Measurements from ENCODE around the gene MED22. TPM values are rescaled to one million over a fixed set of nuclear protein-coding genes. Genes with fewer than 3 reads are reported as not detected.

Gene MED22
- polyA plus RNA-seq, 1 experiment = 14.1 TPM

- Histone ChIP-seq H3K27me3 (ENCODE audit: control insufficient read depth, insufficient read depth, low read length) (no peaks in the 10 kb centered on the region), H3K9me3 (ENCODE audit: control insufficient read depth, insufficient read depth, low read length) (no peaks in the 10 kb centered on the region), H3K4me3 (ENCODE audit: low read depth, low read length) (no peak overlapping the region), H3K27ac (ENCODE audit: low read depth, low read length) (no peak overlapping the region)
- CTCF ChIA-PET = no interaction called here
- TF ChIP-seq CTCF (IDR thresholded peaks at IDR 0.05; ENCODE audit: low read depth, low read length) = no peak
- DNase-seq (ENCODE audit: low read depth, low spot score) = no peak
- POLR2A ChIA-PET = interaction anchor here (1.7 kb wide), 1 partner anchor 20 kb away, joined by 4 read pairs; the partner anchor contains the start of genes MED22 and RPL7A
These were observed 19.8 kb upstream of the MED22 start for GRCh38 chr9:133367778-133368177.

GRCh38 chr9:133367221-133367620 is 19.3 kb upstream of the MED22 start:
- no peak for TF ChIP-seq CTCF (IDR thresholded peaks at IDR 0.05; ENCODE audit: low read depth, low read length)
- DNase-seq (ENCODE audit: low read depth, low spot score) = no peak
- H3K27me3 ChIP-seq (ENCODE audit: control insufficient read depth, insufficient read depth, low read length) = no peaks in the 10 kb centered on the region
- H3K4me3 ChIP-seq (ENCODE audit: low read depth, low read length) = no peak overlapping the region
- H3K9me3 ChIP-seq (ENCODE audit: control insufficient read depth, insufficient read depth, low read length) = no peaks in the 10 kb centered on the region
- H3K27ac ChIP-seq (ENCODE audit: low read depth, low read length) = no peak overlapping the region
- CTCF ChIA-PET = no interaction called here
- POLR2A ChIA-PET = interaction anchor here (1.7 kb wide), 1 partner anchor 19 kb away, joined by 4 read pairs; the partner anchor contains the start of genes MED22 and RPL7A

GRCh38 chr9:133366435-133366834 is 18.5 kb upstream of the MED22 start:
- Histone ChIP-seq H3K9me3 (ENCODE audit: control insufficient read depth, insufficient read depth, low read length) (no peaks in the 10 kb centered on the region), H3K27me3 (ENCODE audit: control insufficient read depth, insufficient read depth, low read length) (no peaks in the 10 kb centered on the region), H3K4me3 (ENCODE audit: low read depth, low read length) (no peak overlapping the region), H3K27ac (ENCODE audit: low read depth, low read length) (no peak overlapping the region)
- ChIA-PET CTCF (no interaction called here), POLR2A (interaction anchor here (0.9 to 1.7 kb wide), 2 partner anchors 11 to 19 kb away, joined by 3 to 4 read pairs; partner anchors contain the start of genes MED22, RPL7A and SURF1)
- no peak for TF ChIP-seq CTCF (IDR thresholded peaks at IDR 0.05; ENCODE audit: low read depth, low read length)
- no peak for DNase-seq (ENCODE audit: low read depth, low spot score)

- H3K4me3 ChIP-seq (ENCODE audit: low read depth, low read length) = no peak overlapping the region
These were observed 14.6 kb upstream of the MED22 start for GRCh38 chr9:133362359-133363044.

More at GRCh38 chr9:133362359-133363044, 14.6 kb upstream of the MED22 start:
- TF ChIP-seq CTCF (IDR thresholded peaks at IDR 0.05; ENCODE audit: low read depth, low read length) = no peak
- no peaks in the 10 kb centered on the region for H3K9me3 ChIP-seq (ENCODE audit: control insufficient read depth, insufficient read depth, low read length)
- CTCF ChIA-PET = no interaction called here
- DNase-seq (ENCODE audit: low read depth, low spot score) = no peak
- no peaks in the 10 kb centered on the region for H3K27me3 ChIP-seq (ENCODE audit: control insufficient read depth, insufficient read depth, low read length)
- no peak overlapping the region for H3K27ac ChIP-seq (ENCODE audit: low read depth, low read length)
- POLR2A ChIA-PET = interaction anchor here (0.7 to 2.0 kb wide), 3 partner anchors 9 to 15 kb away, joined by 3 to 11 read pairs (median 6); partner anchors contain the start of genes MED22 and RPL7A
